Measurements from ENCODE around the gene HPCA. TPM values are rescaled to one million over a fixed set of nuclear protein-coding genes. Genes with fewer than 3 reads are reported as not detected.

The HPCA gene
- total RNA-seq, 1 experiment from 2014 or later, result 1.2 TPM

DNA sequence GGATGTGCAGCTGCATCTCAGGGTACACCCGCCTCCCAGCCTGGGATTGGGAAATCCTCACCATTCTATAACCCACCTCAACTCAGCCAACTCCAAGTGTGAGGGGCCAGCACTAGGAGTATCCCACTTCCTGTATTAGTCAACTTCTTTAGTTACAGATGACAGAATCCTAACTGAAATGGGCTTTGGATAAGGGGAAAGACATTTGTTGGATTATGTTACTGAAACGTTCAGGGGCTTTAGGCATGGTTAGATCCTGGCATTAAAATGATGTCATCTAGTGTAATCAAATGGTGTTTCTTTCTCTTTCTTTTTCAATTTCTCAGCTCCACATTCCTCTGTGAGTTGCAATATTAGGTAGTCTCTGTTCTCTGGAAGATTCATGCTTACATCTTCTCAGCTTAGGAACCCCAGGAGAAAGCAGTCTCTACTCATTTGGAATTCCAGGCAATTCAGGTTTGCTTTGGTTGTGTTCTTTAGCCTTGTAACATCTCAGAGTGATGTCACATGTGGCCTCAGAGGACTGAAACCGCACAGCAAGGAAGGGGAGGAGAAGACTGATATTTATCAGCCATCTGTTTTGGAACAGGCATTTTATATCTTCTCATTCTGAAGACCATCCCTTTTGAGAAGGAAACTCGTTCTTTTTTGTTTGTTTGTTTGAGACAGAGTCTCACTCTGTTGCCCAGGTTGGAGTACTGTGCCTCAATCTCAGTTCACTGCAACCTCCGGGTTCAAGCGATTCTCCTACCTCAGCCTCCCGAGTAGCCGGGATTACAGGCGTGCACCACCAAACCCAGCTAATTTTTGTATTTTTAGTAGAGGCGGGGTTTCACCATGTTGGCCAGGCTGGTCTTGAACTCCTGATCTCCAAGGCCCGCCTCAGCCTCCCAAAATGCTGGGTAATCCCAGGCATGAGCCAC, 33.8 kb downstream of the HPCA start:
- Histone ChIP-seq H3K18ac (ENCODE audit: insufficient read length, low read depth, low read length) (no peak overlapping the region), H3K9me3 (ENCODE audit: control insufficient read depth, low read depth, low read length) (no peaks in the 10 kb centered on the region), H2BK20ac (ENCODE audit: low read depth, low read length, poor library complexity, severe bottlenecking) (no peak overlapping the region), H3K4me2 (ENCODE audit: insufficient read depth, insufficient read length, low read length) (no peak overlapping the region), H2BK120ac (ENCODE audit: low read depth, low read length, poor library complexity, severe bottlenecking) (no peak overlapping the region), H3K27me3 (ENCODE audit: insufficient read depth, low read length) (peaks cover 13% of the 10 kb centered on the region; the same call in 1 of the 2 replicates), H3K27ac (ENCODE audit: insufficient read length, low read depth, low read length) (no peak overlapping the region), H2AK5ac (ENCODE audit: insufficient read length, low read length) (no peak overlapping the region), H4K91ac (ENCODE audit: insufficient read length, low read depth, low read length) (no peak overlapping the region), H2BK15ac (ENCODE audit: low read depth, low read length) (no peak overlapping the region; the same call in 1 of the 2 replicates), H2BK12ac (ENCODE audit: insufficient read length, low read depth, low read length) (no peak overlapping the region), H4K5ac (ENCODE audit: insufficient read length, low read depth, low read length) (no peak overlapping the region), H3K14ac (ENCODE audit: insufficient read depth, low read length) (no peak overlapping the region), H3K9ac (ENCODE audit: extremely low read depth, insufficient read length, low read length) (no peak overlapping the region), H4K20me1 (ENCODE audit: control insufficient read depth, insufficient read depth, insufficient read length) (no peaks in the 10 kb centered on the region), H3K23ac (ENCODE audit: insufficient read length, low read depth, low read length) (no peak overlapping the region), H3K4me1 (ENCODE audit: insufficient read depth, low read length) (no peaks in the 10 kb centered on the region), H3K79me1 (ENCODE audit: insufficient read depth, low read depth, low read length, poor library complexity, severe bottlenecking) (no peaks in the 10 kb centered on the region), H3K4ac (ENCODE audit: low read depth, low read length) (no peak overlapping the region), H3K23me2 (ENCODE audit: insufficient read length, low read depth, low read length, poor library complexity, severe bottlenecking) (peaks cover 1% of the 10 kb centered on the region), H2AFZ (ENCODE audit: low read length) (no peak overlapping the region), H3K56ac (ENCODE audit: insufficient read length, low read depth, low read length) (no peak overlapping the region), H3K79me2 (ENCODE audit: insufficient read depth, low read length) (no peaks in the 10 kb centered on the region), H2BK5ac (ENCODE audit: insufficient read length, low read length) (no peak overlapping the region), H3T11ph (ENCODE audit: low read length) (no peak overlapping the region), H4K8ac (replicated peaks; ENCODE audit: insufficient read length, low read depth, low read length) (no peak overlapping the region)
- Mint-ChIP-seq H3K9me3 (peaks cover 0 to under 1% of the 10 kb centered on the region in 2 experiments; a peak in 2 of 5 replicates), H3K36me3 (ENCODE audit: insufficient read depth in 1 of 3, low read depth in 3 of 3) (no peaks in the 10 kb centered on the region), H3K4me1 (peaks cover 7 to 12% of the 10 kb centered on the region in 2 experiments), H3K27me3 (ENCODE audit: low read depth) (peaks cover 62% of the 10 kb centered on the region), H3K4me3 (no peak overlapping the region), H3K27ac (no peak overlapping the region)
- WGBS (ENCODE audit: extremely low coverage, insufficient read length, low lambda C conversion rate), result no CpG with 5 or more reads among the region's 11 CpGs
- TF ChIP-seq, protein P1, sequence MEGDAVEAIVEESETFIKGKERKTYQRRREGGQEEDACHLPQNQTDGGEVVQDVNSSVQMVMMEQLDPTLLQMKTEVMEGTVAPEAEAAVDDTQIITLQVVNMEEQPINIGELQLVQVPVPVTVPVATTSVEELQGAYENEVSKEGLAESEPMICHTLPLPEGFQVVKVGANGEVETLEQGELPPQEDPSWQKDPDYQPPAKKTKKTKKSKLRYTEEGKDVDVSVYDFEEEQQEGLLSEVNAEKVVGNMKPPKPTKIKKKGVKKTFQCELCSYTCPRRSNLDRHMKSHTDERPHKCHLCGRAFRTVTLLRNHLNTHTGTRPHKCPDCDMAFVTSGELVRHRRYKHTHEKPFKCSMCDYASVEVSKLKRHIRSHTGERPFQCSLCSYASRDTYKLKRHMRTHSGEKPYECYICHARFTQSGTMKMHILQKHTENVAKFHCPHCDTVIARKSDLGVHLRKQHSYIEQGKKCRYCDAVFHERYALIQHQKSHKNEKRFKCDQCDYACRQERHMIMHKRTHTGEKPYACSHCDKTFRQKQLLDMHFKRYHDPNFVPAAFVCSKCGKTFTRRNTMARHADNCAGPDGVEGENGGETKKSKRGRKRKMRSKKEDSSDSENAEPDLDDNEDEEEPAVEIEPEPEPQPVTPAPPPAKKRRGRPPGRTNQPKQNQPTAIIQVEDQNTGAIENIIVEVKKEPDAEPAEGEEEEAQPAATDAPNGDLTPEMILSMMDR (conservative IDR thresholded peaks at IDR 0.05), result no peak
- no peak for DNase-seq
